Stimulated activated CD4-positive, alpha-beta T cell treated with anti-CD3 and anti-CD28 coated beads, TNF-alpha, amount 100 ng/mL, for 24 hours (primary cell): ENCODE results near the gene FOXK1.
A peak's percentile ranks its signal among the peaks of the same experiment; 100 is the strongest.

ENCODE experiments used
- DNase-seq, 3 experiments: peaks; one replicate each; pipeline ENCODE4 v3.0.0-alpha.2; 2020; ENCODE audit warnings: low read depth in 3 of 3

FOXK1 gene

DNA sequence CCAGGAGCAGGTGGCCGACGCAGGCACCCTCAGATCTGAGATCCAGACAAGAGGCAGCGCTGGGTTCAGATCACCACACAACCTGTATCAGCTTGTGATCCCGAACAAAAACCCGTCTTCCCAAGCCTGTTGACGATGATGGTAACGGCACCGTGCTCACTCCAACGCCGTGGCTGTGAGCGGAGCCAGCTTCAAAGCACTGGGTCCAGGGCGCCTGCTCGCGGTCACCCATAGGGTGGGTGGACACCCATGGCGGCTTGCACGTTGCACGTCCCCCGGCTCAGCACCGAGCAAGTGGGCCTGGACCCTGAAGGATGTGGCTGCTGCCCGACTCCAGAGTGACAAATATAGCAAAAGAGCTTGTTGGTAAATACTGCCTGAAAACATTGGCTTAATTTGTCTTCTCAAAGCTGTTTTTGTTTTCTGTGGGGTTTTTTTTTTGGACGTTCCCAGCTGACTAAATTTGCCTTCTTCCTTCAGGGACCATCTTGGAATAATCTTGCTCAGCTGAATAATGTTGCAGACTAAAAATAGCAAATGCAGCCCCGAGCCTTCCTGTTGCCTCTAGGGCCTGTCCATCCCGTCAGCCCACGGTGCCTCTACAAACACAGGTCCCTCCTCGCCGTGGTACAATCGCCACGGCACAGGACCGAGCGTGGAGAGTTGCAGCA is 41.0 kb downstream of the FOXK1 start:
- no peak for DNase-seq

DNA sequence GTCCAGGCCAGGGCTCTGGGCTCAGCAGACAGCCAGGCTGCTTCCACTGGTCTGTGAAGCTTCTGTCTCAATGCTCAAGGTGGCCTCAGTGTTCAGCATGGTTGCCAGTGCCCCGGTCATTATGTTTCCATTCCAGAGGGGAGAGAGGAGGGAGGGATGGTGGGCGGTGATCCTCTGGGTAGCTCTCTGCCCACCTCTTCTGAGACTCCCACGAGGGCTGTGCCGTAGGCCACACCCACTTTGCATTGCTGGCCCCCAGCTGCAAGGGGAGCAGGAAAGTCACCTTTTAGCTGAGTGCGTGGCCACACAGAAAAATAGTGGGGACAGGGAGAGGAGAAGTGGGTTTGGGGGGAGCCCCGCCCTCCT is 42.5 kb downstream of the FOXK1 start:
- no peak for DNase-seq

DNA sequence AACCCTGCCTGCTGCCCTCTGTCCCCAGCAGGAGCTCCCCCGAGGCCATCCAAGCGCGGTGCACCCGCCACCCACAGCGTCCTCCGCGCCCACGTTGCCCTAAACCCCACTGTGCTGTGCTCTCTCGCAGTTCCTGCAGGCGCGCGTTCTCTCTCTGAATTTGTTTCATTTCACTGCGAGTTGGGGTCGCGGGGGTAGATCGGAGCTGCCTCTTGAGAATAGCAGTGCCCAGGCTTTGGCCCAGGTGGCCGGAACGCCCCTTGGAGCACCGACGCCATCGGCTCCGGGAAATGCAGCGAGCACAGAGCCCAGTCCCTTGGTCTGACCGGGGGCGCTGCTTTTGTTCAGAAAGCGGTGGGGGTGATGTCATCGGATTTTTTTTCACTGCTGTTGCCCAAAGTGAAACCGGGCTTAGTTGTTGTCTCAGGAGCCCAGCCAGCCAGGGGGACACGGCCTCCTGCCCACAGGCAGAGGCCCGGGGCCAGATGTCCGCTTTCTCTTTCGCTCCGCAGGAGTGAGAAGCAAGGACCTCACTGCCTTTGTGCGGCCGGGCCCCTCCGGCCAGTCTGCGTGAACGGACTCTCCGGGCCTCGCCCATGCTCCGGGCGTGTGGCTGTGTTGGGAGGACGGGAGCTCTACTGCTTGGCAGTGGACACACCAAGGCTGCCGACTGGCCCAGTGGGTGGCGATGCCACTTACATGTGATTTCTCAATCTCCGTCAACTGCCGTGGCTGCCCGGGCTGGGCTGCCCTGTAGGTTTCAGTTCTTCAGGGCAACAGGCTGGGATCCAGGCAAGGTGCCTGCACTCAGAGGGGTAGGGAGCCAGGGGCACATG is 43.1 kb downstream of the FOXK1 start:
- DNase-seq = peak in 2 of 3 experiments; percentile 24 to 37

DNA sequence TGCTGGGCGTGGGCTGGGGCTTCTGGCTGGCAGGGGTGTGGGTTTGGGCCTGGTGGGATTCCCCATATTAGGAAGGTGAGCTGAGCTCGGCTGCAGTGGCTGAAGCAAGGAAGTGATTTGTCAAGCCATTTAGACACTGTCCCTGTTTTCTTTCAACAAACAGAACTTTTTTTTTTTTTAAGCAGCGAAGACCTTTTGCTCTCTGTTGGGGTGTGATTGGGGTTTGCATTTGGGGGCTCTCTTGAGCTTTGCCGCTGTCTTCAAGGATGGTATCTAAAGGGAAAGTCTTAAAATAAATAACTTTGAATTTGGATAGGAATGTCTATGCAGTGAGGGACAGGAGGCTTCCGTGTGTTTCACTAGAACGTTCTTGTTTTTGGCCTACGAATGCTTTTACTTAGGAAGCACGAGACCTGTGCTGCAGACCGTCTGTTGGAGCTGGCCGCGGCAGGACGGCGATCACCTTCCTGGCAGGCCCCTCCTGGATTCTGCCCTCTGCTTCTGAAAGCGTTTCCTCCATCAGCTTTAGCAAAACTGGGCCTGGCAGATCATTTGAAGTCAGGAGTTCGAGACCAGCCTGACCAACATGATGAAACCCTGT is 43.9 kb downstream of the FOXK1 start:
- no peak for DNase-seq

DNA sequence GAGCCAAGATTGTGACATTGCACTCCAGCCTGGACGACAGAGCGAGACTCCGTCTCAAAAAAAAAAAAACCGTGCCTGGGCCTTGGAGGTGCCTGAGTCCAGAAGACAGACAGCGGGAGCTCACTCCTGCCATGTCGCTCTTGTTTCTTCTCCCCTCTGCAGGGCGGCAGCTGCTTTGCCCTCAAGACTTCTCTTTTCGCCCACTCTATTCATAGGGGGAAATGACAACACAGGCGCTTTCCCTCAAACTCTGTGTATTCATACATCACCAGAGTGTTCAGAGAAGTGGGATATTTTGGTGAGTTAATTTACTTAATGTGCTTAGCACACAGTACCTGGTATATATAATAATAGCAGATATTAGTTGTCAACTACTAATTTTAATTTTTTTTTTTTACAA is 44.5 kb downstream of the FOXK1 start:
- no peak for DNase-seq

DNA sequence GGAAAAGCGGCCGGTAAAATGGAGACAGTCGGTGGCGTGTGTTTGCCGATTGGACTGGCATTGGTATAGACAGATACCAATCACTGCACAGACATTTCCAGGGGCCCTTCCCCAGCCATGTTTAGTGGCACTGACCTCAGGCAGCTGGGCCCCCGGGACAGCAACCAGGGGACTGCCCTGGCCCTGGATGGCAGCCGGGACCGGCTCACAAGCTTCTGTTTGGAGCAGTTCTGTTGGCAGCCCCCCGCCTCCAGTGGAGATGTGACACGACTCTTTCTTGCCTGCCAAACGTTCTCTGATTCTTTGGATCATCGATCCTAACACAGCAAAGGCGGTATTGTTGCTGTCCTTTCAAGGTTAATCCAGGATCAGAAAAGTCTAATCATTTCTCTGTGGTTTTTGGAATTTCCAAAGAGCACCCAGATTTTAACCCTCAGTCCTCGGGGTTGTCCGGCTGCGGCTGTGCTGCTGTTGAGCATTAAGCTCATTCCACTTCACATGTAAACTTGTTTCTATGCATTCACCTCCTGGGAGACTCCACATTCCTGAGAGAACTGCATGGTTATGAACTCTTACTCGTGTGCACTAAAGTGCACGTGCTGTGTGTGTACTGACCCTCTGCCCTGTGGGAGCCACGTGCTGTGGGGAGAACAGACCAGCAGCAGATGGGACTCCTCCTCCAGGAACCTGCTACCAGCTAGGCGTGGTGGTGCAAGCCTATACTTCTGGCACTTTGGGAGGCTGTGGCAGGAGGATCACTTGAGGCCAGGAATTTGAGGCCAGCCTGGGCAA is 46.0 kb downstream of the FOXK1 start:
- no peak for DNase-seq

DNA sequence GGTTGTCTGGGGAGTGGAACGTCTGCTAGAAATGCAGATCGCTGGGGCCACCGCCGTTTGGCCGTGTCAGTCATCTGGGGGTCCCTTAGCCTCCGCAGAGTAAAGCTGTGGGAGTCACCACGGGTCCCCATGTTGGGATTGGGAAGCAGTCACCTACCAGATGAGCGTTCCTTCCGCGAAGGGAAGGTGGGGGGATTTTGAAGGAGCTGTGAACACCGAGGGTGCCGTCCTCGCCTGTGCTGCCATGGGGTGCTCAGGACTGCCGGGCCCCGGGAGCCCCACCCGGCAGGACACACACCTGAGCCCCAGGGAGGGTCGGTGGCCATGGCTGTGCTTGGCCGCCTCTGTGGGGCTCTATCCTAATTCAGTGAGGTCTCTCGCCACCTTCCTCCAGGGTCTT is 47.2 kb downstream of the FOXK1 start:
- DNase-seq = no peak

DNA sequence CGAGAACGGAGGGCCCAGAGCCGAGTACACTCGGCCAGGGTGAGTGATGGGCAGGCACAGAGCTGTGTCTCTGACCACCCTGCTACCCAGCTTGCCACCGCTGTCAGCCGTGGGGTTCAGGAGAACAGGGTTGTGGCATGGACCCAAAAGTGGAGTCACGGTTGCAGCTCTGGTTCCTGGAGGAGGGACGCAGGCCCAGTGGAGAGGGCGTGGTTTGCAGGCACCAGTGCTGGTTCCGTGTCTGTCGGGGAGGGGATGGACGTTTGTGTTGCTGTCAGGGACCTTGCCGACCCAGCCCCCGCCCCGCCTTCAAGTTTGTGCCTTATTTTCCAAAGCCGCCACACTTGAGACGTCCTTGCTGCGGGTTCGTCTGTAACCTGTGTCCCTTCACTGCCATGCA is 48.2 kb downstream of the FOXK1 start:
- DNase-seq = no peak

DNA sequence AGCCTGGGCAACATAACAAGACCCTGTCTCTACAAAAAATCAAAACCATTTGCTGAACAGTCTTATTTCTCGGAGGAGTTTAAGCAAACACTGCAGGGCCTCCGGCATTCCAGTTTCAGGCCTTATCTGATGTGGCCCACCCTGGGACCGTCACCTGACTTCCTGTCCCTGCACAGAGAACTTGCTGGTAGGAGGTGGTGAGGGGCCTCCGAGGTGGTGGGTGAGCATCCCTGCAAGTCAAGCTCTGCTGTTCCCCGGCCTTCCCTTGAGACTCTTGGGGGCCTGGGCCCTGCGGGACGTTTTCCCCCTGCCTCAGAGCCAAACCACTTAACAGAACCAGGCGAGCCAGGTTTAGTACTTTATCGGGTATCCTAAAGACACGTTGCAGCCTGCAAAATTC is 48.9 kb downstream of the FOXK1 start:
- no peak for DNase-seq

DNA sequence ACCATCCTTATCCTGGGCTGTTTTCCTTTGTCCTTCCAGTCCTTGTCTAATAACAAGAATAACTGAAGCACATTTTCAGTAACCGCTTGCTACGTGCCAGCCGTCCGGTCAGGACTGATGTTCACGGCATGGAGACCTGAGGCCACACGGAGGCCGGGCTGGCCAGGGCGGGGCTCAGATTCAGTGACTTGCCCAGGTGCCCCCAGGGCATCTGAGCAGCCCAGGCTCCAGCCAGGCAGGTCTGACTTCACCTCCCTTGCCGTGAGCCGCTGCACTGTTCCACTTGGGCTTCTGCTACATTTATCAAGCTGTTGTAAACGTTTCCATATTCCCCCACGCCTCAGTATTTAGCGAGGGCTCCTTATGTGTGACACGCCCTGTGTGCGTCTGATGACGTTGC is 49.7 kb downstream of the FOXK1 start:
- no peak for DNase-seq

DNA sequence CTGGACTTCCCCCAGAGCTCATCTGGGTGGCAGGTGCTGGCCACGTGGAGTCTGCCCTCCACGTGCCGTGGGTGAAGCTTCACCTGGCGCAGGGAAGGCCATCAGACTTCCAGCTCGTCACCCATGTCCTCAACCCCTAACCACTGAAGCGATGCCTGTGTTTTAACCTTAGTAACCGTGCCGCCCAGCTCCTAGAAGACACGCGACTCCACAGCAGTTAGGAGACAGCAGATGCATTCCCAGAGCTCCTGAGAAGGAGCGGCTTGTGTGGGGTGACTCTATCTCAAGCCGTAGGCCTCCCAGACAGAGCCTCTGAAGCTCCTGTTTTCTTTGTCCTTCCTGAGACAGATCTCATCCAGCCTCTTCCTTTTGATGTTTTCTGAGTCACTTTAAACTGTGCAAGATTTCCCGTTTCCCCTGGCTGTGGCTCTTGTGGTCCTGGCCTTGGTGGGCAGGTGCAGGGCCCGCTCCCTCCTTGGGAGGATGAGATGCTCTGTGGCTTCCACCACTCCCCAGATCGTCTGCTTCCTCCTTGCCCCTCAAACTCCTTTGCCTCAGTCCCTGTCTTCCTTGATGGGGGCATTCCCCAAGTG is 51.9 kb downstream of the FOXK1 start:
- no peak for DNase-seq

DNA sequence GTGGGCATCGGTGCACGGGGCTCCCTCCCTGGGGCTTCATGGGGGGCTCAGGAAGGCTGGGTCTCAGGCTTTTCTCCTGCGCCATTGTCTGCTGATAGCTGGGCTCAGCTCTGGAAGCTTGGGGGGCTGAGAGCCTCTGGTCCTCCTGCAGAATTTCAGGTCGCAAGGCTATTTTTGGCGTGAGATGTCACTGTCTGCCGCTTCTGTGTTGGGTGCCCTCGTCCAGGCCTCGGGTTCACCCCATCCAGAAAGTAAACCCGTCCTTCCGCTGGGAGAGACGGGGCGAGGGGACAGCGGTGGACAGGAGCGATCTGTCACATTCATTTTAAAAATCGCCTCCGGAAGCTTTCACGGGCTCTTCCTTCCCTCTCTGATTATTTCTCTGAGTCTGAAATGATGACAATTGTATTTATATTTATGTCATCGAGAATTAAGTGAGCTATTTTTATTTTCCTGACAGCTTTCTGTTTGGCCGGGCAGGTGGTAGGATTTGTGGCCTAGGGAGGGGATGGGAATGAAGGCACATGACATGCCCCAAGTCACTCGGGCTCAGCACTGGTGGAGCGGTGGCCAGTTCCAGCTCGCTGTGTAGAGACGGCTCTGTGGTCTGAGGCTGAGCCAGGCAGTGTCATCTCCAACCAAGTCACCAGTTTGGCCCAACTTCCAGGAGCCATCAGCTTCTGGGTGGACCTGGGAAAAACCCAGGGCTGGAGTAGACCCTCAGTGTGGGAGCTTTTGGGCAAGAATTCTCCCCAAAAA is 52.7 kb downstream of the FOXK1 start:
- DNase-seq = no peak

DNA sequence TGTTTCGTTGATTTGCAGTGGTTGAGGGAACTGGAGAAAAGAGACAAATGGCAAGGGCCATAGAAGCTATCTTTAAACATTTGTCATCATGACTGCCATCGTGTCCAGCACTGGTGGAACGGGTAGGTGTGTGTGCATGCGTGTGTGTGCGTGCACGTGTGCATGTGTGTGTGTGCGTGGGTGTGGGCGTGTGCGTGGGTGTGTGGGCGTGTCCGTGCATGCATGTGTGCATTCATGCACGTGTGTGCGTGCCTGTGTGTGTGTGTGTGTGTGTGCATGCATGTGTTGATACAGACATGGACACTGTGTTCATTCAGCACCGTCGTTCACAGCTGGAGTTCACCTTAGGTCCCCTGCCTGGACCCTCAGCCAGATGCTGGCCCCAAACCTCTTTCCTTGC is 55.2 kb downstream of the FOXK1 start:
- no peak for DNase-seq

DNA sequence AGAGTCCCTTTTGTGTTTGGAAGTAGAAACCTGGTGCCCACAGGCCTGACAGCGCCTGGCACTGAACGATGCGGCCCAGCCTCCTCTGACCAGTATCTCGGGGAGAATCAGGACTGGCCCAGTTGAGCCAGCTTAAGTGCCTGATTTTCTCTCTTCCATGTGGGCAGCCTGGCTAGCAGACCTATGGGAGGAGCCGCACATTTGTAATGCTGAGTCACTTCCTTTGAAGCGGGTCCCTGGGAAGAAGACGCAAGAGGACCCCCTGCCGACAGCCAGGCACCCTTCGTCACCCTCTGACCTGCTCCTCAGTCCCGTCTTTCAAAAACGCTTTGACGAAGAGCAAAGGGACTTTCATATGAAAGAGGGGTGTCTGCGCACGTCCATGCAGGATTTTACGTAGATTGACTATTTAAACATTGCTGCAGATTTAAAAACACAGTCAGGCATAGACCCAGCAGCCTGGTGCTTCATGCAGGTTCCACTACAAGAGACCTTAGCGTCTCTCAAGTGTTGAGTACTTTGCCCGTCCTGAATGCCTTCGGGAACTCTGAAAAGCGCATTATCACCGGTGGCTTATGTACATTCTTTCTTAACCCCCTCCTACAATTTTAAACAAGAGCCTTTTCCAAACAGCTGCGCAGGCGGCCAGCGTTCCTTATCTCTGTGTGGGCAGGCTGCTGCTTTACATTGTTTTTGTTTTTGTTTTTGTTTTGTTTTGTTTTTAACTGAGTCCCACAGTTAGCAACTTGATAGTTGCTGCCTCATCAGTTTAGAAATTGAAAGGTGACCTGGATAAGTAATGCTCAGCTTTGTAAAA is 56.8 kb downstream of the FOXK1 start:
- DNase-seq = peak in 1 of 3 experiments; percentile 32

DNA sequence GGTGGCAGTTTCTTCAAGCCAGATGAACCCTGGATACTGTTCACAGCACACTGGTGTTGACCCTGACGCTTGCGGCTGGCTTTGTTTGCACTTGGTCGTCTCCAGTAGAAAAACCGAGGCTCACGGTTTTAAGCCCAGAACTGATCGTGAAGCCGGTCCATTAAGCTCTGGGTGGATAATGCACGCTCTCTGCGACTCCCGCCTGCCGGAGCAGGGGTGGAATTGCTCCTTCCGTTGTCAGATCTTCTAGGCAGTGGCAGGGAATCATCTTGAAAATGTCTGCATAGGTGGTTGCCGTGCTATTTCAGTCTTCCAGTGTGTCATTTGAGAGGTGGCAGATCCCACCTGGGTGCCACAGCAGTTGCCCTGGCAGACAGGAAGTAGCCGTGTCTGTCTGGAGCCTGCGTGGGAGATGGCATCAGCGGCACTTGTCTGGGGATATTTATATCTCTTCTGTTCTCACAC is 57.5 kb downstream of the FOXK1 start:
- DNase-seq = peak in 1 of 3 experiments; percentile 40

DNA sequence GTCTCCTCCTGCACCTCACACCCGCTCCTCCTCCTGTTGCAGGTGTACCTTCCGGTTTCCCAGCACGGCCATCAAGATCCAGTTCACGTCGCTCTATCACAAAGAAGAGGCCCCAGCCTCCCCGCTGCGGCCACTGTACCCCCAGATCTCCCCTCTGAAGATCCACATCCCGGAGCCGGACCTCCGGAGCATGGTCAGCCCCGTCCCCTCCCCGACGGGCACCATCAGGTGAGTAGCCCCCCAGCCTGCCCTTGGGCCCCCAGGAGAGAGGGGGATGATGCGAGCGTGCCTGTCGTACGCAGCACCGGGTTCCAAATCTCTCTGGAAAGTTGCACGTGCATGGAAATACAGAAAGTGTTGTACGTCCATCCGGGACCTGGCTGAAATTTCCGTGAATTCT is 58.7 kb downstream of the FOXK1 start:
- DNase-seq = no peak

DNA sequence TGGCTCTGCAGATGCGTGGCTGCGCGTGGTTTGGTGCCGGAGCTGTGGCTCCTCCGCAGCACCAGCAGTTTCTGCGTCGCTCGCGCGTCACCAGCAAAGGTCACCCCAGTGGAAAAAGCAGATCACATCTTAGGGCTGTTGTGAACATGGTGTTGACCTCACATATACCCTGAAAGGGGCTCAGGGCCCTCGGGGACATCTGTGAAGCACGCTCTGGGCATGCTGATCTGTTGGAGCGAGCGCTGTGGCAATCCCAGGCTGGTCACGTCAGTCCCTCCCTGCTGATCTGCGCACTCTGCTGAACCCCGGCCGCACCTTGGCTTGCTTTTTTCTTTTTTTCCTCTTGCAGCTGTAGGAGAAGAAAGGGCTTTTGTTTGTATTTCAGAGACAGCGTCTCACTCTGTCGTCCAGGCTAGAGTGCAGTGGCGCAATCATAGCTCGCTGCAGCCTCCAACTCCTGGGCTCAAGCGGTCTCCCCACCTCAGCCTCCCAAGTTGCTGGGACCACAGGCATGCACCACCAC is 60.0 kb downstream of the FOXK1 start:
- DNase-seq = no peak

DNA sequence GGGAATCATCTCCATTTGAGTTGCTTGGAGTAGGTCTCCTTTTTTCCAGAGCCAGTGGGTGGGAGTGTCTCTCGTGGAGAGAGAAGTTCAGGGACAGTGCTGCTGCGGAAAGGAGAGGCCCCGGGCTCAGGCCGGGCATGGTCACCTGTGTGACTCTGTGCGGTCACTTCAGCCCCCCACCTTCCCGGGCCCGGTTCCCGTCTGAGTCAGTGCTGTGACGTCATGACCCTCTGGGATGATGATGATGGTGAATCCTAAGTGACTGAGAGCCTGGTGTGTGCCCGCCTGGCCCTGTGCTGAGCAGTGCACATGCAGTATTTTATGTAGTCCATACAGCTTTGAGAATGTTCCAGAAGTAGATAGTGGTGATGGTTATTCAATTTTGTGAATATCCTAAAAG is 60.8 kb downstream of the FOXK1 start:
- no peak for DNase-seq

DNA sequence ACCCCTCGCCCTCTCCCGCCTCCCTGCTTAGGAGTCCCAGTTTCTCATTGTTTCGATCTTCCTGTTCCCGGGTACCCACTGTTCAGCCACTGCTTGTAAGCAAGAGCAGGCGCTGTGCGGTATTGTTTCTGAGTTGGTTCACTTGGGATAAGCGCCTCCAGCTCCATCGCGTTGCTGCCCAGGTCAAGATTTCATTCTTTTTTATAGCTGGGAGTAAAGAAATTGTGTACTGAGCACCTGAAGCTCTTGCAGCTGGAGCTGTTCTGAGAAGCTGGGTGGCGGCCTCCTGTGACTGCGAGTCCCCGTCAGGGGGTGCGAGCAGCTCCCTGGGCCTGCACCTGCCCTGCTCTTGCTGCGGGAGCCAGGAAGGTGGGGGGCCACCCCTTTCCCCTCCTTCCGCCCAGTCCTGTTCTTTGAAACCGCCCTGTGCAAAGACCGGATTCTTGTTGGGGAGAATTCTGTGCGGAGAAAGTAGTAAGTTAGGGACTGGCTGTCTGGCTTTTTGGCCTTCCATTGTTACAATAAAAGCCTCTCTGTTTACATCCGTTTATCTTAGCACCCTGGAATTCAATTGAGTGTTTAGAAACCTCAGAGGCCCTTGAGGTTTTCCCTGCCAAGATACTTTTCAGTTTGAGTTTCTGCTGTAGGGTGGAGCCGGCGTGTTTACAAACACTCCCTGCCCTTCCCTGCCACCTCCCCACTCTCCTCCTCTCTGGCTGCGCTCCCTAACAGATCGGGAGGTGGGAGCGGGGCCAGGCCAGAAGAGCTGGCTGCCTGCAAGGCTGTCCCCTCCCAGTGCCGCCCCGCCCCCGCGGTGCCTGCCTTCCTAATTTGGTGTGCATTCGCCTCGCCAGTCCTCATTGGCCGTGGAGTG is 62.5 kb downstream of the FOXK1 start:
- peak; percentile 24 to 71 (median 42) for DNase-seq
